Measurements from ENCODE around the gene CENPL. TPM values are rescaled to one million over a fixed set of nuclear protein-coding genes. Genes with fewer than 3 reads are reported as not detected.
A peak's percentile ranks its signal among the peaks of the same experiment; 100 is the strongest.

The CENPL gene
- total and polyA plus RNA-seq, 2 of the 8 experiments (the other 6 are each of a cell fraction or from before 2014, with no cell fraction given): 6.6 to 16.0 TPM

DNA sequence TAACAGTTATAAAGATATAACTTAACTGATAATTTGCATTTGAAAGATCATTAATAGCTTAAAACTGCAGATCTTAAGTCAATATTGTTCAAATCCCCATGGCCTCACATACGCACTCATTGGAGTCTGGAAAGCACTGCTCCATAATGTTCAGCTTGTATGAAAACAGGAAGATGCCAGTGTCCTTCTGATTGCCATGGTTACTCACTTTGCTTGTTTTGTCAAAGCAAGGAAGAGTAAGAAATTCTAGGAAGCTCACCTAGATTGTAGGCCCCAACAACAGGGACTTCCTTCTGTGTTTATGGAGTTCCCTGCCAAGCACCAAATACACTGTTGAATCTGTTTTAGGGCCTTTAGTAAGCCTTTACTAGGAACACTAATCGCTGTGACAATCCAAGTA is 32.2 kb upstream of the CENPL start:
- FAIRE-seq (no peak), DNase-seq (ENCODE audit: low read depth in 1 of 2, low spot score in 2 of 2) (no peak)
- POLR2A ChIA-PET (ENCODE audit: partially characterized antibody): interaction anchor here (1.0 to 17.5 kb wide), 5 partner anchors 8 to 165 kb away, joined by 3 to 475 read pairs (median 4); partner anchors contain the start of genes GAS5, RC3H1 and ZBTB37
- CTCF ChIA-PET (ENCODE audit: partially characterized antibody): interaction anchor here (0.5 kb wide), 1 partner anchor 111 kb away, joined by 3 read pairs; no protein-coding TSS in a partner anchor
- Histone ChIP-seq H2BK120ac (replicated peaks; ENCODE audit: low read depth, low read length) (no peak overlapping the region), H3K14ac (ENCODE audit: insufficient read length) (no peak overlapping the region), H3K4me3 (ENCODE audit: extremely low read depth in 1 of 4, insufficient read depth in 2 of 4, low read depth in 3 of 4, low read length in 4 of 4) (no peak overlapping the region), H4K91ac (replicated peaks; ENCODE audit: insufficient read length, low read length) (no peak overlapping the region), H3K23ac (ENCODE audit: insufficient read length) (no peak overlapping the region), H2AFZ (ENCODE audit: low read length) (no peak overlapping the region), H3K56ac (replicated peaks; ENCODE audit: insufficient read length, low read depth, low read length) (no peak overlapping the region), H2AK5ac (ENCODE audit: low read depth, low read length) (no peak overlapping the region), H4K5ac (ENCODE audit: insufficient read length, low read depth, low read length) (no peak overlapping the region), H3K18ac (ENCODE audit: extremely low read depth, low read length) (no peak overlapping the region), H3K27me3 (replicated peaks in 1 of 4; ENCODE audit: control insufficient read depth in 3 of 4, extremely low read depth in 1 of 4, insufficient read depth in 3 of 4, low read length in 3 of 4) (no peaks in the 10 kb centered on the region), H3K27ac (ENCODE audit: low read depth, low read length) (no peak overlapping the region), H2BK15ac (ENCODE audit: low read length) (no peak overlapping the region), H3K36me3 (ENCODE audit: control insufficient read depth in 2 of 4, insufficient read depth in 4 of 4, low read length in 3 of 4) (peaks cover 6 to 57% (median 25%) of the 10 kb centered on the region in 4 experiments; a peak in 7 of 8 replicates), H3K4me2 (ENCODE audit: insufficient read depth in 1 of 2, low read depth in 2 of 2, low read length in 2 of 2) (no peak overlapping the region), H3K4ac (replicated peaks; ENCODE audit: insufficient read length, low read depth, low read length) (no peak overlapping the region), H3K79me1 (ENCODE audit: low read depth, low read length) (no peaks in the 10 kb centered on the region), H3K79me2 (ENCODE audit: control insufficient read depth in 1 of 2, insufficient read depth in 2 of 2, low read length in 2 of 2) (no peaks in the 10 kb centered on the region), H3K4me1 (replicated peaks in 1 of 4; ENCODE audit: control insufficient read depth in 3 of 4, insufficient read depth in 4 of 4, low read length in 3 of 4) (peaks cover 0 to 9% (median 4%) of the 10 kb centered on the region in 4 experiments; a peak in 5 of 7 replicates), H3K9me3 (ENCODE audit: insufficient read depth in 2 of 2, low read depth in 1 of 2, low read length in 1 of 2) (no peaks in the 10 kb centered on the region), H4K20me1 (replicated peaks in 1 of 2; ENCODE audit: control insufficient read depth in 1 of 2, insufficient read depth in 2 of 2, low read length in 2 of 2) (peaks cover 0 to 1% of the 10 kb centered on the region in 2 experiments), H2BK5ac (ENCODE audit: low read depth, low read length) (no peak overlapping the region), H3K9ac (replicated peaks in 1 of 4; ENCODE audit: extremely low read depth in 1 of 4, low read depth in 3 of 4, low read length in 3 of 4) (no peak overlapping the region), H4K8ac (ENCODE audit: extremely low read depth, insufficient read depth, low read length) (no peak overlapping the region), H2BK20ac (ENCODE audit: low read length) (no peak overlapping the region), H3K23me2 (ENCODE audit: low read depth, low read length) (no peaks in the 10 kb centered on the region), H2BK12ac (ENCODE audit: low read depth, low read length) (no peak overlapping the region)
- 90% methylated on average over 2 of the region's 2 CpGs; no CpG with 5 or more reads in 1 of the 2 experiments for WGBS, 2 experiments (ENCODE audit: extremely low coverage in 1 of 2, insufficient coverage in 1 of 2, insufficient read length in 1 of 2, insufficient replicate concordance in 2 of 2, low coverage in 1 of 2, low lambda C conversion rate in 2 of 2, missing lambda C conversion rate in 1 of 2)
- TF ChIP-seq POLR2AphosphoS5 (IDR thresholded peaks at IDR 0.05; ENCODE audit: low read depth, low read length) (0 out of 2 replicates have a peak, but pooled peaks have one; percentile 40), ZNF274 (IDR thresholded peaks at IDR 0.05; ENCODE audit: borderline replicate concordance, extremely low read depth, low read length) (no peak)
